ENCODE data around the gene ADGRG7.
A peak's percentile ranks its signal among the peaks of the same experiment; 100 is the strongest.
"Not testable (repeated sequence)": the region's sequence is repeated elsewhere in the genome, so short reads cannot be mapped to it uniquely, and the experiment has no call there.

ADGRG7 gene

GRCh38 chr3:100609305-100609704, at the start of gene ADGRG7:
ADGRG7 (plus strand) TSS chr3:100609601; CDS start chr3:100609857, 256 bp downstream.
- no peak for DNase-seq (ENCODE audit: low read depth in 2 of 3, low spot score in 2 of 3)

- no peak for DNase-seq (ENCODE audit: low read depth in 2 of 3, low spot score in 2 of 3)
These were observed 49.0 kb upstream of the ADGRG7 start for GRCh38 chr3:100560426-100560825.

DNA sequence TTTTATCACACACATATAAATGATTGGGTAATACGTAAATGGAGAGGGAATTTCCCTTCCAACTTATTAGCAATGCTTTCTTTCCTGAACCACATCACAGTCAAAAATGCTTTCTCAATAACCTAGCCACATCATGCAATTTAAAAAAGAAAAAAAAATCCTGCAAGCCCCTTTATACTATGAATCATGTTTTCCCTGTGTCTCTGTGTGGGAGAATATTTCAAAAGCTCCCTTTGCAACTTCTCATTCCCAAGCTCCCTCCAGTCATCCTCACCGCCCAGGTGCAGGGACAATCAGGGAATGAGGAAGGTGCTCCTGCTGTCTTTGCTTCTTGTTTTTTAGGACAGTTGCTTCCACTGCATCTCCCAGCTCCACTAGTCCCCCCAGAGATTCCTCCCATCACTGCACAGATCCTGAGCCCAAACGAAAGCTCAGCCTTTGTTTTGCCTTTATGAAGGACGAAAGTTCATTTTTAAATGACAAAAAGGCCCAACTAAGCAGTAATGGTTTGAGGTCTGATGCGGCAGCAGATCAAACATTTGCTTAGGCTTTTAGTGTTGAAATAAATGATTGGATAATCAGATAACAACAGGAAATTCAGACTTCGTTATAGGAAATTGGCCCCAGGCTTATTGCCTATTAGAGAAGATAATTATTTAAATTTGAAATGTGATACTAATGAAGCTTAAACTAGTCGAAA, 47.8 kb upstream of the ADGRG7 start:
- no peak for DNase-seq (ENCODE audit: low read depth in 2 of 3, low spot score in 2 of 3)

GRCh38 chr3:100562224-100562857, 47.1 kb upstream of the ADGRG7 start:
- no peak for DNase-seq (ENCODE audit: low read depth in 2 of 3, low spot score in 2 of 3)

- DNase-seq (ENCODE audit: low read depth in 2 of 3, low spot score in 2 of 3), result no peak
These were observed 46.2 kb upstream of the ADGRG7 start for GRCh38 chr3:100563228-100563627.

- no peak for DNase-seq (ENCODE audit: low read depth in 2 of 3, low spot score in 2 of 3)
These were observed 45.7 kb upstream of the ADGRG7 start for GRCh38 chr3:100563652-100564211.

GRCh38 chr3:100570811-100571210, 38.6 kb upstream of the ADGRG7 start:
- DNase-seq (ENCODE audit: low read depth in 2 of 3, low spot score in 2 of 3), result no peak

GRCh38 chr3:100574536-100574935, 34.9 kb upstream of the ADGRG7 start:
- DNase-seq (ENCODE audit: low read depth in 2 of 3, low spot score in 2 of 3), result no peak

DNA sequence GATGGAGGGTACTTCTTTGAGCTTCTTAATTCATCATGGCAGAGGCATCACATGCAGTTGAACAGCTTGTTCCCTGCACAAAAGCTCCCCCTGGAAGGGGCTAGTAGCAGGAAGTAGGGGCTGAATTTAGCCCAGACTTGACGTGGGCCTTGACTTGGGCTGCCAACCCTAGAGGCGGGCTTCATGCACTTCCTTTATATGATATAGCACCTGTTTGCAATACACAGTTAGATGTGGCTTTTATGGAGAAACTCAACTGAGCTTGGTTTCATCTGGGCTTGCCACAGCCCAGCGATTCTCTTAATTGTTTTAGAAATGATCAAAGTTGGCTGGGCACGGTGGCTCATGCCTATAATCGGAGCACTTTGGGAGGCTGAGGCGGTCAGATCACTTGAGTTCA, 33.7 kb upstream of the ADGRG7 start:
- no peak for DNase-seq (ENCODE audit: low read depth in 2 of 3, low spot score in 2 of 3)

DNA sequence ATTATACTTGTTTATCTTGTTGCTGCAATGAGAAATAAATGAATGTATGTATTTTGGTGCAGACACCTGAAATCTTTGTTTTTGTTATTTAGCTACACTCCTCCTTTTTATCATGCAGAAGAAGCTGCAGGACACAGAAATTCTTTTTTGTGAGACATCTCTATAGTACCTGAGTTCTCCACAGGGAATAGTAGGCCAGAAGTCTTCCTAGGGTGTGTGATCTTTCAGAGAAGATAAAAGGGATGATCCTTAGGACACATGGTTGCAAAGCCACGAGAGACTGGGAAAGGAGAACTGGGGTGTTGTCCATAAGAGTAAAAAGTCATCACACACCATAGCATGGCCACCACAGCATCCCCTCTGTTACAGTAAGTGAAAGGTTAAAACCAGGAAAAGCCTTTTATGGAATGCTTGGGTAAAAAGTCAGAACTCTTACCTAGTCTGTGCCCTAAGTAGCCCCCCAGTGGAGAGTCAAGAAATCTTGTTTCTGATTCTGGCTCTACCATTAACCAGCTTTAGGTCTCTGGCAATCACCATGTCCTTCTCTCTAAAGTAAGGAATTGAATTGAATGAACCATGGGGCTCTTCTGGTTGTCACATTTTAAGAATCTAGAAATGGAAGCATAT, 31.9 kb upstream of the ADGRG7 start:
- DNase-seq (ENCODE audit: low read depth in 2 of 3, low spot score in 2 of 3), result no peak

- no peak for DNase-seq (ENCODE audit: low read depth in 2 of 3, low spot score in 2 of 3)
These were observed 30.8 kb upstream of the ADGRG7 start for GRCh38 chr3:100578646-100579045.

GRCh38 chr3:100580147-100580546, 29.3 kb upstream of the ADGRG7 start:
- DNase-seq (ENCODE audit: low read depth in 2 of 3, low spot score in 2 of 3), result no peak

GRCh38 chr3:100581650-100582049, 27.8 kb upstream of the ADGRG7 start:
- no peak for DNase-seq (ENCODE audit: low read depth in 2 of 3, low spot score in 2 of 3)

DNA sequence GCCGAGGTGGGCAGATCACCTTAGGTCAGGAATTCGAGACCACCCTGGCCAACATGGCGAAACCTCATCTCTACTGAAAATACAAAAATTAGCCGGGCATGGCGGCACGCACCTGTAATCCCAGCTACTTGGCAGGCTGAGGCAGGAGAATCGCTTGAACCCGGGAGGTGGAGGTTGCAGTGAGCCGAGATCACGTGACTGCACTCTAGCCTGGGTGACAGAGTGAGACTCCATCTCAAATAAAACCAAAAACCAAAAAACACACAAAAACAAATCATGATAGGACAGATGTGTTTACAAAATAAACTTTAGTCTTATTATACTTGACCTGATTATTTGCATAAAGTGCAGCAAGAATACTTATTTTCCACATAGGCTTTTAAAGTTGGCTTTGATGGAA, 27.2 kb upstream of the ADGRG7 start:
- not testable (repeated sequence) for DNase-seq (ENCODE audit: low read depth in 2 of 3, low spot score in 2 of 3)

DNA sequence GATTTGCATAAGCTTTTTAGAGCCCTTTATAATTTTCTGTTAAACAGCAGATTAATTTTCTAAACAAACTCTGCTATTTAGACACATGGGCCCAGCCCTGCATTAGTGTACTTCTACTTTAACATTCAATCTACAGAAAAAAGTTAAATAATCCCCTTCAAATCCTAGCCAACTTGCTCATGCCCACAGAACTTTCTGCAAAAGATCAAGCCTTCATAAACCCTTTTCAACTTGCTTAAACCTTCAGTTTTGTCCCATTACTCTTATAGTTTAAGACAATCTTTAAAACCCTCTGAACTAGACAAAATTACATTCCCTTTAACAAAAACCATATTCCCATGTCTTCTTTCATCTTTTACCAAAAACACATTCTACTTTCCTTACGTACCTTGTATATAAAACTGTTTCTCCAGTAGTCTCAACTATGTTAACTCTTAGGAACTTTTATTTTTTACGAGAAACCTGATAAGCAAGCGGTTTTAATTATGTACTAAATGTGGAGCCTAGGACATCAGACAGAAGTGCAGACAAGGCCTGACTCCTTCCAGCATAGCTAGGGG, 25.2 kb upstream of the ADGRG7 start:
- DNase-seq (ENCODE audit: low read depth in 2 of 3, low spot score in 2 of 3), result no peak

DNA sequence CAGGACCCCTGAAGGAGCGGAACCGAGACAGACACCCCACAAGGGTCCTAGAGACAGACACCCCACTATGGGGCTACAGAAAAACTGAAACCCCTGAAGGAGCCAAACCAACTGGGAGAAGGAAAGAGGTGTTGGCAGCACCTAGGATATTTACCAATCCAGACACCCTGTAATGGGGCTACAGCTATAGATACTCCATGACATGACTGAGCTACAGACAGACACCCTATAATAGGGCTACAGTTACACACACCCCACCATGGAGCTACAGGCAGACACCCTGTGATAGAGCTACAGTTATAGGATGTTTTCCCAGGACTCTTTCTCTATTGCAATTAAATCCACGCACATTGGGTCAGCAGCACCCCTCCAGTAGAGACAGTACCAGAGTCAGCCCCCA, 22.6 kb upstream of the ADGRG7 start:
- DNase-seq (ENCODE audit: low read depth in 2 of 3, low spot score in 2 of 3), result no peak

DNA sequence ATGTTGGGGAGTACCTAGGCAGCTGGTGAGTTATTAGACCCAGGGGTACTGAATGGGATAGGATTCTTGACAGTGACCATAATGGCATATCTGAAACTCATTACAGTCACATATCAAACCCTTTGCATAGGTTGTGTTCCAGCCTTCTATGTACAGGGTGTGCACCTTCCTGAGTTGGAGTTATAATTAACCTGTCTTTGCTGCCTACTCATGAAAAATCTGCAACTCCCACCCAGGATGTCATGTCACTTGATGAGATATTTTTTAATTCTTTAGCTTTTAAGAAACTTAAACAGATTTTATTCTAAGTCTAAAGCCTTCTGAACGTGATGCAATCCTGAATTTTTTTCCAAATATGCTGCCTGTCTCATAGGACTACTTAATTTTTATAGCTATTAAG, 21.1 kb upstream of the ADGRG7 start:
- DNase-seq (ENCODE audit: low read depth in 2 of 3, low spot score in 2 of 3), result no peak

DNA sequence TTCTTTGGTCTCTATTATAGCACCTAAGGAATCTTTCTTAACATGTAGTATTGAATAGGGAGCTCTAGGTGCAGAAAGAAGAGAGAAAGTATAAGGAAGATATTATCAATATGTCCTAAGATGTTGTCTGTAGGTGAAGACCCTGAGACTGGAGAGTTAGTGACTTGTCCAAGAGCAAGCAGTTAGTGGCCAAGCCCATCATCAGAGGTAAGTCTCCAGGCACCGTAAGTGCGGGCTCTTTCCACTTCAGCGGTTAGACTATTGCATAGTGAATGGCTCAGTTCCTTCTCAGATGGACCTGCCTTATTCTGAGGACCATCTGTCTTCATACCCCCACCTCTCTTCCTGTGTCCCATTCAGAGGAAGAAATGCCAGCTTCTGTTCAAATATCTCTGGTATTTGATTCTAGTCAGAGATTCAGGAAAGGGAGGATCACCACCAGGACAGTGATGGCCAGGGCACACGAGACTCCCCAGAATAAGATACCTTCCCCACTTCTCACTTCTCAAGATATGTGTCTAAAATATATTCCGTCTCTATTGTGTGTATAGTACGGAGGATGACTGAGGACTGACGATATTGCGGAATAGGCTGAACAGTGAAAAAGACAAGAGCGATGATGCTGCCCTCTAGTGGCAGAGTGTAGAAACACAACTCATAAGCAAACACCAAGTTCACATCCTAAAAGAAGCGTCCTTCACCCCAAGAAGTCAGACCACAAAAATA, 19.1 kb upstream of the ADGRG7 start:
- peak in 1 of 3 experiments; percentile 35 for DNase-seq (ENCODE audit: low read depth in 2 of 3, low spot score in 2 of 3)

GRCh38 chr3:100590840-100591147, 18.6 kb upstream of the ADGRG7 start:
- DNase-seq (ENCODE audit: low read depth in 2 of 3, low spot score in 2 of 3), result no peak

- no peak for DNase-seq (ENCODE audit: low read depth in 2 of 3, low spot score in 2 of 3)
These were observed 18.0 kb upstream of the ADGRG7 start for GRCh38 chr3:100591411-100591810.
